Suprapubic skin (tissue), 4 donors: ENCODE measurements around the gene NMS. TPM values are rescaled to one million over a fixed set of nuclear protein-coding genes. Genes with fewer than 3 reads are reported as not detected.

ENCODE experiments used
- DNase-seq, 2 donors: peaks; one replicate each; pipeline ENCODE4 v3.0.0-alpha.2; 2019; ENCODE audit warnings: low spot score in 2 of 2
- H3K27ac ChIP-seq: fragments of 200-600 bp; sonication (generic); one replicate; pipeline ENCODE4 v1.5.1; 2019
- H3K27me3 ChIP-seq: fragments of 200-600 bp; sonication (generic); one replicate; pipeline ENCODE4 v1.5.1; 2019
- H3K36me3 ChIP-seq: fragments of 200-600 bp; sonication (generic); one replicate; pipeline ENCODE4 v1.5.1; 2019
- H3K4me1 ChIP-seq: fragments of 200-600 bp; sonication (generic); one replicate; pipeline ENCODE4 v1.5.1; 2019
- H3K4me3 ChIP-seq: fragments of 200-600 bp; sonication (generic); one replicate; pipeline ENCODE4 v1.5.1; 2019; ENCODE audit warnings: mild to moderate bottlenecking
- H3K9me3 ChIP-seq: fragments of 200-600 bp; sonication (generic); one replicate; pipeline ENCODE4 v1.5.1; 2019
- EP300 ChIP-seq: sonication (generic); formaldehyde crosslinking; IDR thresholded peaks from one replicate; pipeline ENCODE4 v1.6.1; 2017; ENCODE audit warnings: antibody characterized with exemption
- POLR2A ChIP-seq, 2 donors: fragments of 450-650 bp; IDR thresholded peaks; one replicate each; pipeline ENCODE4 v1.6.1; 2017; ENCODE audit warnings: antibody characterized with exemption in 2 of 2, mild to moderate bottlenecking in 2 of 2, moderate library complexity in 2 of 2
- POLR2AphosphoS5 ChIP-seq, 3 donors: sonication (generic); formaldehyde crosslinking; IDR thresholded peaks; one replicate each; pipeline ENCODE4 v1.6.1; 2017; ENCODE audit warnings: antibody characterized with exemption in 3 of 3
- WGBS: methylation state at CpG from one replicate; pipeline ENCODE4 v1.1.5; 2018; 5-methylcytosine and 5-hydroxymethylcytosine counted together
- total RNA-seq, 4 donors: library from RNA; depleted of rRNA; stranded (reverse); fragments of >200 nt; gene quantifications; one replicate each; pipeline ENCODE4 v1.1.0, GENCODE V29; 2016
- TF ChIP-seq, protein P1 (sequence below), 2 donors: fragments of 200-600 bp in 1 of 2; fragments of 450-650 bp in 1 of 2; sonication (generic) in 1 of 2; IDR thresholded peaks; one replicate each; pipeline ENCODE4 v1.5.1; 2016 to 2019; ENCODE audit warnings: antibody characterized with exemption in 2 of 2, mild to moderate bottlenecking in 1 of 2, moderate library complexity in 1 of 2

NMS gene
- total RNA-seq, 4 donors from 2014 or later: not detected

DNA sequence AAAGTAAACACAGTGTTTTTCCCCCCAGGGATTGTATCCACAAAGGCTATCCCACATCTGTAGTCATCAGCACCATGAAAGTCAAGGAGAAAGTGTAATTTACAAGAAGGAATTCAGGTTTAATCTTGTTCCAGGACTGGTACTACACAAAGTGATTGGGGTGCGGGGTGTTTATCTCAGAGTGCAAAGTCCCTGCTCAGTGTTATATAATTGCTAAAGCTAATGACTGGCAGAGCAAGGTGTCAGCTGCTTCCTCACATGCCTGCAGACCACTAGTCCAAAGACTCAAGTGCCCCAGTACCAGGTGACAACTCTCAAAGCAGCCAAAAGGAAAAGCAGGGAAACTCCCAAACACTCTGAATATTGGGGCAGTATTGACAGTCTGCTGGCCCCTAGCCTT lies 52.1 kb downstream of the NMS start:
- H3K27ac ChIP-seq: no peak overlapping the region
- no peak overlapping the region for H3K4me3 ChIP-seq
- DNase-seq: no peak
- no peak for TF ChIP-seq EP300
- no peak for TF ChIP-seq POLR2AphosphoS5 (IDR thresholded peaks at IDR 0.05)
- no peaks in the 10 kb centered on the region for H3K9me3 ChIP-seq
- 55% methylated on average over 1 of the region's 1 CpG for WGBS
- H3K4me1 ChIP-seq: no peaks in the 10 kb centered on the region
- H3K27me3 ChIP-seq: no peaks in the 10 kb centered on the region
- H3K36me3 ChIP-seq: no peaks in the 10 kb centered on the region

DNA sequence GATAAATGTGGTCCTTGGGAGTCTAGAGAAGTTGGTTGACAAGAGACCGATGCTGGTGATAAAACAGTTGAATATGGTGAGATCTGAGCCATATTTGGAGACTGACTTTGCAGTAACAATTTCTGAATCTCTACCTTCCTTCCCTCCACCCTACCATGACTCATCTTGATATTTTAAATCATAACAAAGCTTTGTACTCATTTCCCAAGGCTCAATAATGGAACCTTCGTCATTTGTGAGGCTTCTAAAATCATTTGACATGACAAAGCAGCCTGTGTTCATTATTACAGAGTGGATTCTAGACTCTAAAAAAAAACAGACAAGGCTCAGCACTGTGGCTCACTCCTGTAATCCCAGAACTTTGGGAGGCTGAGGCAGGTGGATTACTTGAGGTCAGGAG lies 54.0 kb downstream of the NMS start:
- DNase-seq: no peak
- H3K36me3 ChIP-seq: no peaks in the 10 kb centered on the region
- no peaks in the 10 kb centered on the region for H3K4me1 ChIP-seq
- TF ChIP-seq POLR2A (IDR thresholded peaks at IDR 0.05) (no peak), EP300 (no peak)
- TF ChIP-seq, protein P1, sequence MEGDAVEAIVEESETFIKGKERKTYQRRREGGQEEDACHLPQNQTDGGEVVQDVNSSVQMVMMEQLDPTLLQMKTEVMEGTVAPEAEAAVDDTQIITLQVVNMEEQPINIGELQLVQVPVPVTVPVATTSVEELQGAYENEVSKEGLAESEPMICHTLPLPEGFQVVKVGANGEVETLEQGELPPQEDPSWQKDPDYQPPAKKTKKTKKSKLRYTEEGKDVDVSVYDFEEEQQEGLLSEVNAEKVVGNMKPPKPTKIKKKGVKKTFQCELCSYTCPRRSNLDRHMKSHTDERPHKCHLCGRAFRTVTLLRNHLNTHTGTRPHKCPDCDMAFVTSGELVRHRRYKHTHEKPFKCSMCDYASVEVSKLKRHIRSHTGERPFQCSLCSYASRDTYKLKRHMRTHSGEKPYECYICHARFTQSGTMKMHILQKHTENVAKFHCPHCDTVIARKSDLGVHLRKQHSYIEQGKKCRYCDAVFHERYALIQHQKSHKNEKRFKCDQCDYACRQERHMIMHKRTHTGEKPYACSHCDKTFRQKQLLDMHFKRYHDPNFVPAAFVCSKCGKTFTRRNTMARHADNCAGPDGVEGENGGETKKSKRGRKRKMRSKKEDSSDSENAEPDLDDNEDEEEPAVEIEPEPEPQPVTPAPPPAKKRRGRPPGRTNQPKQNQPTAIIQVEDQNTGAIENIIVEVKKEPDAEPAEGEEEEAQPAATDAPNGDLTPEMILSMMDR (IDR thresholded peaks at IDR 0.05): no peak
- H3K27me3 ChIP-seq: no peaks in the 10 kb centered on the region
- 77% methylated on average over 2 of the region's 2 CpGs for WGBS
- no peaks in the 10 kb centered on the region for H3K9me3 ChIP-seq
- H3K27ac ChIP-seq: no peak overlapping the region
- no peak overlapping the region for H3K4me3 ChIP-seq

DNA sequence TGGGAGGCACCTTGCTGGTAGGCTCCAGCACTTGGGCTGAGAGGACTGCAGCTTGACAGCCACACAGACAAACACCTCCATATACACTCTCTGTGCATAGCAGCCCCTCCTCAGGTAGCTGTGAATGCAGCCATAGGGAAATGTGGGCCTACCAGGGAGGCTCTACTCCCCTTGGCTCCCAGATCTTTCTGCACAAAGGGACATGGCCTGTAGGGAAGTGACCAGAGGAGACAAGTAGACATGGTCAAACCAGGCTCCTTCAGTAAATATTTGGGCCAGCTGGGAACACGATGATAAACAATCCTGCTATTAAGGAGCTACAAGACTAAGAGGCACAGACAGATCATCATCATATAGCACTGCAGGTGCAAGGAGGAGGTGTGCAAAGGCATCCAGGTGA lies 56.6 kb downstream of the NMS start:
- Histone ChIP-seq H3K9me3 (no peaks in the 10 kb centered on the region), H3K27me3 (no peaks in the 10 kb centered on the region), H3K27ac (no peak overlapping the region), H3K4me3 (no peak overlapping the region), H3K36me3 (no peaks in the 10 kb centered on the region), H3K4me1 (no peaks in the 10 kb centered on the region)
- TF ChIP-seq EP300: no peak
- TF ChIP-seq, protein P1 (IDR thresholded peaks at IDR 0.05): no peak
- no peak for DNase-seq
- 0% methylated on average over 1 of the region's 1 CpG for WGBS

DNA sequence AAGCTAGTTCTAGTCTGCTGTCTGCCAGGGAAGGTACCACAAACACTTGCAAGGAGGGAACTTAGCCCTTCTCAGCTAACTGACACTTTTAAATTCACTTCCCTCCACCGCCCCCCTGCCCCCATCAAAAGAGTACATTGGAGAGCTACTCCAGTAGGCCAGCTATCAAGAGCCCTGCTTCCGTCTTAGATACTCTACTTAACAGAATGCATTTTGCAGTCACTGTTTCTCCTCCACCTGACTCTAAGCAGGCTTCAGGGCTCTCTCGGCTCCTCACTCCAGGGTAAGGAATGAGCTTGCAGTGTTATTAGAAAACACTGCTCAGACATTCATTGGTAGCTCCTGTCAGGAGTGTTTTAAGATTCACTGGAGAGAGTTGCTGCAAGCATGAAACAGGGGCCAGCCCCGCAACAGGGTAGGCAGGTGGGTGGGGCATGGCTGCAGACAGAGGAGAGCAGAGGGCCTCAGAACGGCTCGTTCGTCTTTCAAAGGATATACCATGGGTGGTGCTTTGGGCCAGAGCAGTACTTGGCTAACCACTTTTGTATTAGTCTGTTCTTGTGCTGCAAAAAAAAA lies 57.2 kb downstream of the NMS start:
- Histone ChIP-seq H3K4me1 (no peaks in the 10 kb centered on the region), H3K4me3 (no peak overlapping the region), H3K9me3 (no peaks in the 10 kb centered on the region), H3K27me3 (no peaks in the 10 kb centered on the region), H3K36me3 (no peaks in the 10 kb centered on the region), H3K27ac (no peak overlapping the region)
- DNase-seq: peak in 1 of 2 donors; percentile 38
- TF ChIP-seq EP300: no peak
- TF ChIP-seq POLR2AphosphoS5 (IDR thresholded peaks at IDR 0.05): no peak
- TF ChIP-seq POLR2A (IDR thresholded peaks at IDR 0.05): no peak
- TF ChIP-seq, protein P1 (IDR thresholded peaks at IDR 0.05): no peak
- WGBS: 62% methylated on average over 7 of the region's 7 CpGs

DNA sequence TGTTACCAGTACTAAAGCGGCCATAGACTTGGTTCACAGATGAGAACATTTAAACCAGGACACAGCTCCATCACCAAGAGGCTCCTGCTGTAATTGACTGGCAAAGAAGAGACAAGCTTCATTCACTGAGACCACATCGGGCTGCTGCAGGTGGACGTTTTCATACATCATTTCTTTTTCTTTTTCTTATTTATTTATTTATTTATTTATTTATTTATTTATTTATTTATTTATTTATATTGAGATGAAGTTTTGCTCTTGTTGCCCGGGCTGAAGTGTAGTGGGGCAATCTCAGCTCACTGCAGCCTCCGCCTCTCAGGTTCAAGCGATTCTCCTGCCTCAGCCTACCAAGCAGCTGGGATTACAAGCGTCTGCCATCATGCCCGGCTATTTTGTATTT lies 58.9 kb downstream of the NMS start:
- DNase-seq: no peak
- no peaks in the 10 kb centered on the region for H3K9me3 ChIP-seq
- H3K36me3 ChIP-seq: no peaks in the 10 kb centered on the region
- TF ChIP-seq, protein P1 (IDR thresholded peaks at IDR 0.05): no peak
- no peak for TF ChIP-seq POLR2AphosphoS5 (IDR thresholded peaks at IDR 0.05)
- no peak for TF ChIP-seq POLR2A (IDR thresholded peaks at IDR 0.05)
- no peak for TF ChIP-seq EP300
- WGBS: 86% methylated on average over 8 of the region's 8 CpGs
- no peaks in the 10 kb centered on the region for H3K27me3 ChIP-seq
- no peak overlapping the region for H3K4me3 ChIP-seq
- no peak overlapping the region for H3K27ac ChIP-seq
- H3K4me1 ChIP-seq: no peaks in the 10 kb centered on the region

DNA sequence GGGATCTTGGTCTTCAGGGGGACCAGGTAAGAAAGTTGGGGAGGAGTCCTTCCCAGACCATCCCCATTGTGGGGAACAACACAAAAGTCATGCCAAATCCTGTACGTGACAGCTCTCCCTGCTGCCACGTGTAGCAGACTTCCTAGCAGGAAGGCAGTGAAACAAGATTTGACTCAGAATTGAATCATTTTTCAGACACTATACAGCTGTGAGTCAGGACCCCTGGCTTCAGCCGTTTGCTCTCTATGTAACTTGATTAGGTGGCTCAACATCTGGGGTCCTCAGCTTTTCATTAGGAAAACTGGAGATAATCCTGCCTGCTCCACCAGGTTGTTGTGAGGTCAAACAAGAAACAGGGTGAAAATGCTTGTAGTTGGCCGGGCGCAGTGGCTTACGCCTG lies 59.6 kb downstream of the NMS start:
- Histone ChIP-seq H3K4me1 (no peaks in the 10 kb centered on the region), H3K36me3 (no peaks in the 10 kb centered on the region), H3K27ac (no peak overlapping the region), H3K9me3 (no peaks in the 10 kb centered on the region), H3K4me3 (no peak overlapping the region), H3K27me3 (no peaks in the 10 kb centered on the region)
- TF ChIP-seq POLR2A (IDR thresholded peaks at IDR 0.05) (no peak), POLR2AphosphoS5 (IDR thresholded peaks at IDR 0.05) (no peak), EP300 (no peak)
- TF ChIP-seq, protein P1 (IDR thresholded peaks at IDR 0.05): no peak
- no peak for DNase-seq
- 73% methylated on average over 6 of the region's 6 CpGs for WGBS
